GM10248 (cell line): ENCODE data around the gene DNM3.

Source experiments
- CTCF ChIA-PET: fragments of 300-600 bp; sonication (Branson Sonifier 250); formaldehyde crosslinking; extraction: SDS; loops from one replicate; lab custom pipeline; 2021; ENCODE audit warnings: antibody characterized with exemption; lab: Yijun Ruan, JAX
- POLR2A ChIA-PET: fragments of 350-650 bp; sonication (Branson Sonifier 250); formaldehyde crosslinking; extraction: SDS; loops from one replicate; lab custom pipeline; 2020; ENCODE audit warnings: antibody characterized with exemption; lab: Yijun Ruan, JAX
- DNase-seq: peaks from one replicate; pipeline ENCODE4 v3.0.0; 2012; ENCODE audit errors: extremely low spot score
- TF ChIP-seq, protein P1 (sequence below): IDR thresholded peaks from 2 replicates; pipeline ENCODE4 v1.5.1; 2012; ENCODE audit warnings: mild to moderate bottlenecking, low read depth; ENCODE audit errors: extremely low read depth, missing control alignments, control extremely low read depth

The DNM3 gene

DNA sequence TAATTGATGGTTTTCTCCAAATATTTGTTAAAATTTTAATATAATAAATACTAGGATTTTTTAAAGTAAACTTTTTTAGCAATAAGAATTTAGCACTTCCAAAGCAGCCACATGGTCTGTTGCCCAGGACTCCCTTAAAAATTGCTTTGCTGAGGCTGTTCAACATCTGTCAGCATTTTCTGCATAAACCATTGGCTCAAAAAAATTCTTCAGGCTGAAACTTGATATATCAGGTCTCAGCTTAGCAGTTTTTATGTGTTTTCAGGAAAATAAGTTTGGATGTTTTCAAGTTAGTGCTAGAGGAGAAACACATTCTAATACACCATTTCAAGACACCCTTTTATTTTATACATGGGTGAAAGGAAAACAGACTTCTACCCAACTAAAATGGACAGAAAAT lies 510.0 kb downstream of the DNM3 start:
- ChIA-PET POLR2A (no interaction called here), CTCF (interaction anchor here (1.7 kb wide), 1 partner anchor 31 kb away, joined by 4 read pairs; no protein-coding TSS in a partner anchor)
- no peak for DNase-seq
- TF ChIP-seq, protein P1, sequence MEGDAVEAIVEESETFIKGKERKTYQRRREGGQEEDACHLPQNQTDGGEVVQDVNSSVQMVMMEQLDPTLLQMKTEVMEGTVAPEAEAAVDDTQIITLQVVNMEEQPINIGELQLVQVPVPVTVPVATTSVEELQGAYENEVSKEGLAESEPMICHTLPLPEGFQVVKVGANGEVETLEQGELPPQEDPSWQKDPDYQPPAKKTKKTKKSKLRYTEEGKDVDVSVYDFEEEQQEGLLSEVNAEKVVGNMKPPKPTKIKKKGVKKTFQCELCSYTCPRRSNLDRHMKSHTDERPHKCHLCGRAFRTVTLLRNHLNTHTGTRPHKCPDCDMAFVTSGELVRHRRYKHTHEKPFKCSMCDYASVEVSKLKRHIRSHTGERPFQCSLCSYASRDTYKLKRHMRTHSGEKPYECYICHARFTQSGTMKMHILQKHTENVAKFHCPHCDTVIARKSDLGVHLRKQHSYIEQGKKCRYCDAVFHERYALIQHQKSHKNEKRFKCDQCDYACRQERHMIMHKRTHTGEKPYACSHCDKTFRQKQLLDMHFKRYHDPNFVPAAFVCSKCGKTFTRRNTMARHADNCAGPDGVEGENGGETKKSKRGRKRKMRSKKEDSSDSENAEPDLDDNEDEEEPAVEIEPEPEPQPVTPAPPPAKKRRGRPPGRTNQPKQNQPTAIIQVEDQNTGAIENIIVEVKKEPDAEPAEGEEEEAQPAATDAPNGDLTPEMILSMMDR: no peak

DNA sequence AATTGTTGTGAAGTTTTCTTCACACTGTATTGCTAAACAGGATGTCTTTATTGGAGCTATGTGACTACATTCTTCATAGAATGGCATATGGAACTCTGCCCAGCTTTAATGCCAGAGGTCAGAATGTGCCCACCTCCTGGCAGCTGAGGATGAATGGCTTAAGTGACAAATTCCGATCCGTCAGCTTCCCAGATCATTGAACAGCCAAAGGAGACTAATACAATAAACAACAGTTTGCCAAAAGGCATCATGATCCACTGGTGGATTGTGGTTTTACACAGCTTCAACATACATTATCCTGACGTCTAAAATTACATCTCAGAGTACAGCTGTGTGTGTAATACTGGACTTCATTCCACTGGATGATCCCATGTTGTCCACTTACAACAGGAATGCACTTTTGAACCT lies 510.5 kb downstream of the DNM3 start:
- no peak for DNase-seq
- ChIA-PET POLR2A (no interaction called here), CTCF (interaction anchor here (1.7 kb wide), 1 partner anchor 30 kb away, joined by 4 read pairs; no protein-coding TSS in a partner anchor)
- TF ChIP-seq, protein P1: no peak

DNA sequence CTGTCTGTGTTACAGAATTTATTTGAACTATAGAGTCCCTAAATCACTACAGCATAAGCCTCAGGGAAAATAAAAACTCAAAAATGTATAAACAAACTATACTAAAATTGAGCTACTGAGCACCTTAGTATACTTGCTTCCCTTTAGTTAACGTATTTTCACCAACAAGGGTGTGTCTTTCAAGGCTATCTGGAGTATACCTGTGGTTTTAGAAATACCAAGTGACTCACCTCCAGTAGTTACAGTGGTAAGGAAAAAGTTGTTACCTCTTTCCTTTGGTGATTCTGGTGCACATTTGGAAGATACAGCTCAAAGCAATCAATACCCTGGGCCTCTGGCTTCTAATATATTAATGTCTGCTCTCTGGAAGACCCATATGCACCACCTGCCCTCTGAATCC lies 511.1 kb downstream of the DNM3 start:
- ChIA-PET CTCF (interaction anchor here (1.3 to 1.7 kb wide), 2 partner anchors 10 to 30 kb away, joined by 3 to 4 read pairs; no protein-coding TSS in a partner anchor), POLR2A (no interaction called here)
- no peak for DNase-seq
- TF ChIP-seq, protein P1: no peak

DNA sequence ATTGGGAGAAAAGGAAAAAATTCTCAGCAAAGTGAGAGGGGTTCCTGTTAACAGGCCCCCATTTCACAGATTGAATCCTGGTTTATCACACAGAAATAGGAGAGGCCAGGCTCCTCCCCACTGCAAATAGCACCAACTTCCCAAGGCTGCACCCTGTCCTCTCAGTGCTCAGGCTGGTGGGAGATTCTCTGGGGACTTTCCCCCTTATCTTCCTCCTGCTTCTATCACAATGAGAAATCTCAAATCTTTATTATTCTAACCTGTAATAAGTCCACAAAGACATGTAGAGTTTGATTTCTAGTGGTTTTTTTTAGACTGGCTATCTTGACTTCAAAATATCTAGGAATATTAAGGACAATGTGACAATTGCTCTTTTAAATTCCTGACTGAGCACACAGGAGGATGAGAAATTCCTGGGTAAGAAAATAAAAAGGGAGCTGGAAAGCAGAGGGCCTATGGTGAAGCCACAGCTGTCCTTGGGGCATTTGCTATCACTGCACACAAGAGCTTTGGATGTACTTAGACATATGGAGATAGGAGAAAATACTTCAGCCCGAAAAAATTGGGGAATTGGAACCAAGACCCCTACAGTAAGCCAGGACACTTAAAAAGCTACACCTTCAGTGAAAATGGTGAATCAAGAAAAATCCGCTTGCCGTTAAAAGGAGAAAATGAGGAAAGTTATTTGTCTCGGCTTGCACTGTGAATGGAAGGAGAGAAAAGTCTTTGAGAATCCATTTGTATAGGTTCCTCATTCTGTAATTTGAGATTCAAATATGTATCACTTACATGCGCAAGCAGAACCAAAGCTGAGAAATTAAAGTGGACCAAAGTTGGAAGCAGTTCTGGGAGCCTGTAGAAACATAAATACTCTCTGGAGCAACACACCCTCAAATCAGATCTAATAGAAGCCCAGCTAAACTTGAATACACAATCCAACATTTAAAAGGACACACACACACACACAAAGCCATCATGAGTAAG lies 513.3 kb downstream of the DNM3 start:
- TF ChIP-seq, protein P1: no peak
- DNase-seq: no peak
- POLR2A ChIA-PET: no interaction called here
- CTCF ChIA-PET: interaction anchor here (1.4 to 2.4 kb wide), 3 partner anchors 10 to 16 kb away, joined by 3 to 7 read pairs (median 6); no protein-coding TSS in a partner anchor

DNA sequence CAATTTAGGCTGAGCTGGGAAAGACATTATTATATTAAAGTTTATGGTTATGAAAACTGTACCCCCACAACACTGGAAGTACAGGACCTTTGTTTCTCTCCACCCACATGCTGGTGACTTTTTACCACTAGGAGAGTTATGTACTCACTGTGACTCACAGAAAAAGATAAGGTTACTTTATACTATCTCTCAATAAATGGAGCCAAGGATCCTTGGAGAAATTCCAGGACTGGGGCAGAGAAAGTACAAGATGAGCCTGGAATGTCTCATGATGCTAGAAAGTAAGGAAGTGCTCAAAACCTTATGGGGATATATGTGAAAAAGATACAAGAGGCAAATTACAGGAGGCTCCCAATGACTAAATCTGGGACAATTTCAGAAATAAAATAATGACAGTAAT lies 515.3 kb downstream of the DNM3 start:
- TF ChIP-seq, protein P1: no peak
- ChIA-PET CTCF (no interaction called here), POLR2A (no interaction called here)
- DNase-seq: no peak

DNA sequence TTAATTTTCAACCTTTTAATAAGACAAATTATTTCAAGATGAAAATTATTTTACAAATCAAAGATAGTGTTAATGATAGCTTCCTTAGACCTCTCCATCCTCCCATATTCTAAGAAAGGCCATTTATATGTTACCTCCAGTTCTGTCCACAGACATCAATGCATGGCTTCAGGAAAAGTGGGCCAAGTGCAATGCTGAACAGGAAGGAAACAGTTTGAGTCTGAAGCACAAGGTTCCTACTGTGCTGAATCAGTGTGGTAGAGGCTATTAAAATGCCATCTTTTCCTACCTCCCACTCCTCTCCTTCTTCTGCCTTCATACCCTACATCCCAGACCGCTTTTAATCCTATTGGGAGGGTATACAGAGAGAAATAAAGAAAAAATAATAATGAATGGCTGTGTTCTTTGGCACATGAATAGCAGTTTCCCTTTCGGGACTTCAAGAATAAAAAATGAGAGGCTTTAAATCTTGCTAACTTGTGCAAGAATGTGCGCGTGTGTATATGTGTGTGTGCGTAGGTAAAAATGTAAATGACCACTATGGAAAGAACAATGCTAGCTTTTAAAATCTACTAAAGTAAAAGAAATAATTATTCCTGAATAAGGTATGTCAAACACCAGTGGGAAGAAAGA lies 516.6 kb downstream of the DNM3 start:
- TF ChIP-seq, protein P1: no peak
- DNase-seq: no peak
- ChIA-PET CTCF (interaction anchor here (1.2 to 5.8 kb wide), 4 partner anchors 14 to 86 kb away, joined by 5 to 35 read pairs (median 10); partner anchors contain the start of gene PIGC), POLR2A (interaction anchor here (0.9 kb wide), 1 partner anchor 36 kb away, joined by 3 read pairs; no protein-coding TSS in a partner anchor)
